Karpas-422 (cell line): ENCODE measurements around the gene ZNF546. TPM values are rescaled to one million over a fixed set of nuclear protein-coding genes. Genes with fewer than 3 reads are reported as not detected.
"Not testable (repeated sequence)": the region's sequence is repeated elsewhere in the genome, so short reads cannot be mapped to it uniquely, and the experiment has no call there.

Source experiments
- DNase-seq: peaks from one replicate; pipeline ENCODE4 v3.0.0-alpha.2; 2015
- H2AFZ ChIP-seq: fragments of 200-600 bp; sonication (generic); 2 replicates; pipeline ENCODE4 v1.6.1; 2014; ENCODE audit warnings: antibody characterized with exemption, low read length, mixed read lengths
- H3K27ac ChIP-seq: fragments of 200-600 bp; sonication (generic); 2 replicates; pipeline ENCODE4 v1.5.1; 2014; ENCODE audit warnings: mild to moderate bottlenecking, low read length, moderate library complexity
- H3K27me3 ChIP-seq: fragments of 200-600 bp; sonication (generic); 2 replicates; pipeline ENCODE4 v1.6.1; 2014; ENCODE audit warnings: low read length, mixed read lengths
- H3K36me3 ChIP-seq: fragments of 200-600 bp; sonication (generic); 2 replicates; pipeline ENCODE4 v1.6.1; 2014; ENCODE audit warnings: low read length, mixed read lengths; ENCODE audit not compliant: insufficient read depth
- H3K4me1 ChIP-seq: fragments of 200-600 bp; sonication (generic); 2 replicates; pipeline ENCODE4 v1.6.1; 2014; ENCODE audit warnings: mild to moderate bottlenecking, low read length, mixed read lengths
- H3K4me2 ChIP-seq: fragments of 200-600 bp; sonication (generic); 2 replicates; pipeline ENCODE4 v1.6.1; 2014; ENCODE audit warnings: low read length, low read depth, mild to moderate bottlenecking; ENCODE audit not compliant: poor library complexity, severe bottlenecking
- H3K4me3 ChIP-seq: fragments of 200-600 bp; sonication (generic); 2 replicates; pipeline ENCODE4 v1.5.1; 2014; ENCODE audit warnings: mild to moderate bottlenecking, antibody characterized with exemption, low read length, mixed read lengths
- H3K79me2 ChIP-seq: fragments of 200-600 bp; sonication (generic); 2 replicates; pipeline ENCODE4 v1.6.1; 2014; ENCODE audit warnings: mild to moderate bottlenecking, low read length, mixed read lengths
- H3K9ac ChIP-seq: fragments of 200-600 bp; sonication (generic); 2 replicates; pipeline ENCODE4 v1.6.0; 2014; ENCODE audit warnings: low read length
- H3K9me2 ChIP-seq: fragments of 200-600 bp; sonication (generic), shearing (Covaris generic); replicated peaks from 2 replicates; pipeline ENCODE4 v1.6.0; 2014; ENCODE audit warnings: mild to moderate bottlenecking, low read length, moderate library complexity; ENCODE audit not compliant: insufficient read depth
- H3K9me3 ChIP-seq: fragments of 300-700, 200-600 bp; sonication (generic); 2 replicates; pipeline ENCODE4 v1.6.1; 2014; ENCODE audit warnings: low read length, mixed read lengths
- H4K20me1 ChIP-seq: fragments of 200-600 bp; sonication (generic); 2 replicates; pipeline ENCODE4 v1.6.1; 2014; ENCODE audit warnings: mild to moderate bottlenecking, antibody characterized with exemption, low read length, low read depth; ENCODE audit not compliant: insufficient read depth
- total RNA-seq: library from RNA; depleted of rRNA; stranded (reverse); fragments of >200 nt; shearing (Covaris generic); gene quantifications from 2 replicates; pipeline ENCODE4 v1.2.3, GENCODE V29; 2014; ENCODE audit warnings: low replicate concordance

Gene ZNF546
- total RNA-seq, 1 experiment from 2014 or later: 10.4 TPM

DNA sequence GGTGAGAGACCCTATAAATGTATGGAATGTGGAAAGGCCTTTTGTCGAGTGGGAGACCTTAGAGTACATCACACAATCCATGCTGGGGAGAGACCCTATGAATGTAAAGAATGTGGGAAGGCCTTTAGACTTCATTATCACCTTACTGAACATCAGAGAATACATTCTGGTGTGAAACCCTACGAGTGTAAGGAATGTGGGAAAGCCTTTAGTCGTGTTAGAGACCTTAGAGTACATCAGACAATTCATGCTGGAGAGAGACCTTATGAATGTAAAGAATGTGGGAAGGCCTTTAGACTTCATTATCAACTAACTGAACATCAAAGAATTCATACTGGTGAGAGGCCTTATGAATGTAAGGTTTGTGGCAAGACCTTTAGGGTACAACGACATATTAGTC is 17.1 kb downstream of the ZNF546 start:
- Histone ChIP-seq H3K9me2 (no peaks in the 10 kb centered on the region), H2AFZ (no peak overlapping the region), H3K9me3 (peaks cover 60% of the 10 kb centered on the region)

DNA sequence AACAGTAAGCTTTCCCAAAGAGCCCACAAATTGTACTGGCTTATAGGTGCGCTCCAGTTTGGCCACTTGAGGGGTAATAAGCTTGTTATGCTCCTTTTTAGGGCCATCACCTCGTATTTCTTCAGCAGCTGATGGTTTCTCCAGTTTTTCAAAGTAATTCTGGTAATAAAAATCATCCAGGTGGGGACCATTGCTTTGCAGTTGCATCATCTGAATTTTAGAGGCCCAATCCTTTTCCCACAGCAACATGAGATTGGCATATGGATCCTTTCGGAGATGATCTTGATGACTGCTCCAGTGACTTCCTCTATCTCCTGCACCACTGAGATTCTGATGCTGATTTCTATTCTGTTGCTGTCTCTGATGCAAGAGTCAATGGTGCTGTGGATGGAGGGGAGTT is 27.1 kb downstream of the ZNF546 start:
- DNase-seq: no peak
- H2AFZ ChIP-seq: no peak overlapping the region
- peaks cover 61% of the 10 kb centered on the region for H3K9me3 ChIP-seq

More for the DNA sequence above, 17.1 kb downstream of the ZNF546 start:
- Histone ChIP-seq H3K36me3 (peaks cover 48% of the 10 kb centered on the region), H3K27me3 (no peaks in the 10 kb centered on the region), H3K27ac (no peak overlapping the region), H3K9ac (no peak overlapping the region), H3K4me1 (no peaks in the 10 kb centered on the region), H4K20me1 (no peaks in the 10 kb centered on the region), H3K4me3 (no peak overlapping the region), H3K79me2 (no peaks in the 10 kb centered on the region), H3K4me2 (no peak overlapping the region)
- DNase-seq: no peak

DNA sequence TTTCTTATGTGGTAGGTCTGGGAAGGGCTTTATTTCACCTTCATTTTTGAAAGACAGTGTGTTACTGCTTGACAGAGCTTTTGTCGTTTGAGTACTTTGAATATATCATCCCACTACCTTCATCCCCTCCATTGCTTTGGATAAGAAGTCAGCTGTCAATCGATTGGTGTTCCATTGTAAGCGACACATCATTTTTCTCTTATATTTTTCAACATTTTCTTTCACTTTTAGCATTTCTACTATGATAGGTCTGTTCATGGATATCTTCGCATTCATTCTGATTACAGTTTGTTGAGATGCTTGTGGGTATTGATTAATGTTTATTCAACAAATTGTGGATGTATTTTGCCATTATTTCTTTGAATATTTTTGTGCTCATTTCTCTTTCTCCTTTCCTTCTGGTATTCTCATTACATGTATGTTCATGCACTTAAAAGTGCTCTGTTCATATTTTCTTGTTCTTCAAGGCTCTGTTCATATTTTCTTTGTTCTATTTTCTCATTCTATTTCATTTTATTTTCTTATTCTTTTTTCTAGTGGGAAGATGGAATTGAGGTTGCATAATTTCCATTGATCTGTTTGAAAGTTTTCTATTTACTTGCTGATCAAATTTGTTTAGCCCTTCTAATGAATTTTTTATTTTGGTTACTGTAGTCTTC is 29.2 kb downstream of the ZNF546 start:
- DNase-seq: no peak
- no peaks in the 10 kb centered on the region for H3K4me1 ChIP-seq
- no peak overlapping the region for H3K4me2 ChIP-seq
- H3K9me2 ChIP-seq: no peaks in the 10 kb centered on the region
- no peaks in the 10 kb centered on the region for H3K36me3 ChIP-seq
- peaks cover 54% of the 10 kb centered on the region for H3K9me3 ChIP-seq
- no peak overlapping the region for H3K9ac ChIP-seq
- no peak overlapping the region for H3K4me3 ChIP-seq
- no peaks in the 10 kb centered on the region for H3K79me2 ChIP-seq
- H3K27ac ChIP-seq: no peak overlapping the region
- H3K27me3 ChIP-seq: no peaks in the 10 kb centered on the region
- no peak overlapping the region for H2AFZ ChIP-seq
- no peaks in the 10 kb centered on the region for H4K20me1 ChIP-seq

More for the DNA sequence above, 27.1 kb downstream of the ZNF546 start:
- Histone ChIP-seq H4K20me1 (no peaks in the 10 kb centered on the region), H3K36me3 (no peaks in the 10 kb centered on the region), H3K4me1 (no peaks in the 10 kb centered on the region), H3K4me2 (no peak overlapping the region), H3K4me3 (no peak overlapping the region), H3K27ac (no peak overlapping the region), H3K27me3 (no peaks in the 10 kb centered on the region), H3K79me2 (no peaks in the 10 kb centered on the region), H3K9me2 (no peaks in the 10 kb centered on the region), H3K9ac (no peak overlapping the region)

DNA sequence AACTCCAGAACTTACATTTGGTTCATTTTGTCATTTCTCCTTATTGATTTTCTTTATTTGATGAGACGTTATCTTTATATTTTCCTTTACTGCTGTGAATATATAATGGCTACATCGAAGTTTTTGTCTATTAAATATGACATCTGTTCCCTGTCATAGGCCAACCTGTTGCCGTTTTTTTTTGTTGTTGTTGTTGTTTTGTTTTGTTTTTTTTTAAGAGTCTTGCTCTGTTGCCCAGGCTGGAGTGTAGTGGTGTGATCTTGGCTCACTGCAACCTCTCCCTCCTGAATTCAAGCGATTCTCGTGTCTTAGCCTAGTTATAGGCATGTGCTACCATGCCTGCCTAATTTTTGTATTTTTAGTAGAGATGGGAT is 29.7 kb downstream of the ZNF546 start:
- Histone ChIP-seq H3K27ac (no peak overlapping the region), H3K9me3 (peaks cover 54% of the 10 kb centered on the region), H3K9me2 (no peaks in the 10 kb centered on the region), H3K27me3 (no peaks in the 10 kb centered on the region), H2AFZ (no peak overlapping the region), H3K36me3 (no peaks in the 10 kb centered on the region), H3K79me2 (no peaks in the 10 kb centered on the region), H4K20me1 (no peaks in the 10 kb centered on the region), H3K9ac (no peak overlapping the region), H3K4me2 (no peak overlapping the region), H3K4me3 (no peak overlapping the region), H3K4me1 (no peaks in the 10 kb centered on the region)
- no peak for DNase-seq

DNA sequence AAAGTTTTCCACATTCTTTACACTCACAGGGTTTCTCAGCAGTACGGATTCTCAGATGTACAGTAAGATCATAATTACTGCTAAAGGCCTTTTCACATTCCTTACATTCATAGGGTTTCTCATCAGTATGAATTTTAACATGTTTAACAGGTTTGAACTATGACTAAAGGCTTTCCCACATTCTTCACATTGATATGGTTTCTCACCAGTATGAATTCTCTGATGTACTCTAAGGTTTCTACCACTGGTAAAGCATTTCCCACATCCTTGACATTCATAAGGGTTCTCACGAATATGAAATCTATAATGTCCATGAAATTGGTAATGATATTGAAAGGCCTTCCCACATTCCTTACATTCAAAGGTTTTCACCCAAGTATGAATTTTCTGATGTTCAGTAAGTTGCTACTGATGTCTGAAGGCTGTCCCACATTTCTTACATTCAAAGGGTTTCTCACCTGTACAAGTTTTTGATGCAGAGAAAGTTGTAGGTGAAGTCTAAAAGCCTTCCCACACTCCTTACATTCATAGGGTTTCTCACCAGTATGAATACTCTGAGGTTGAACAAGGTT is 37.2 kb downstream of the ZNF546 start:
- Histone ChIP-seq H3K4me1 (no peaks in the 10 kb centered on the region), H3K4me2 (no peak overlapping the region), H3K9me3 (peaks cover 61% of the 10 kb centered on the region), H3K4me3 (no peak overlapping the region), H3K9me2 (no peaks in the 10 kb centered on the region), H3K9ac (no peak overlapping the region), H3K27ac (no peak overlapping the region), H3K79me2 (no peaks in the 10 kb centered on the region), H3K36me3 (peaks cover 23% of the 10 kb centered on the region), H3K27me3 (no peaks in the 10 kb centered on the region), H4K20me1 (no peaks in the 10 kb centered on the region), H2AFZ (no peak overlapping the region)
- no peak for DNase-seq

DNA sequence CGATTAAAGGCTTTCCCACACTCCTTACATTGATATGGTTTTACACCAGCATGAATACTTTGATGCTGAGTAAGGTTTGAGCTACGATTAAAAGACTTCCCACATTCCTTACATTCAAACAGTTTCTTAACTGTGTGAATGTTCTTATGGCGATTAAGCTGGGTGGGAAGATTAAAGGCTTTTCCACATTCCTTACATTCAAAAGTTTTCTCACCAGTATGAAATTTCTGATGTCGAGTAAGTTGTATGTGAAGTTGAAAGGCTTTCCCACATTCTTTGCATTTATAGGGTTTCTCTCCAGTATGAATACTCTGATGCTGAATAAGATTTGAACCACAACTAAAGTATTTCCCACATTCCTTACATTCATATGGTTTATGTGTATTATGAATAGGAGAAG is 39.1 kb downstream of the ZNF546 start:
- H3K4me3 ChIP-seq: no peak overlapping the region
- no peak for DNase-seq
- no peaks in the 10 kb centered on the region for H4K20me1 ChIP-seq

DNA sequence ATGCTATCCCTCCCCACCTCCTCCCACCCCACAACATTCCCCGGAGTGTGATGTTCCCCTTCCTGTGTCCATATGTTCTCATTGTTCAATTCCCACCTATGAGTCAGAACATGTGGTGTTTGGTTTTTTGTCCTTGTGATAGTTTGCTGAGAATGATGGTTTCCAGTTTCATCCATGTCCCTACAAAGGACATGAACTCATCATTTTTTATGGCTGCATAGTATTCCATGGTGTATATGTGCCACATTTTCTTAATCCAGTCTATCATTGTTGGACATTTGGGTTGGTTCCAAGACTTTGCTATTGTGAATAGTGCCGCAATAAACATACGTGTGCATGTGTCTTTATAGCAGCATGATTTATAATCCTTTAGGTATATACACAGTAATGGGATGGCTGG is 41.2 kb downstream of the ZNF546 start:
- not testable (repeated sequence) for DNase-seq, H2AFZ ChIP-seq, H3K79me2 ChIP-seq, H3K4me3 ChIP-seq, H3K4me2 ChIP-seq, H3K4me1 ChIP-seq, H3K9me2 ChIP-seq, H4K20me1 ChIP-seq, H3K27ac ChIP-seq, H3K27me3 ChIP-seq, H3K9ac ChIP-seq
- H3K9me3 ChIP-seq: peaks cover 36% of the 10 kb centered on the region
- peaks cover 20% of the 10 kb centered on the region for H3K36me3 ChIP-seq

More for the DNA sequence above, 39.1 kb downstream of the ZNF546 start:
- H3K36me3 ChIP-seq: peaks cover 23% of the 10 kb centered on the region
- H3K27me3 ChIP-seq: no peaks in the 10 kb centered on the region
- H3K79me2 ChIP-seq: no peaks in the 10 kb centered on the region
- H3K9me3 ChIP-seq: peaks cover 49% of the 10 kb centered on the region
- no peaks in the 10 kb centered on the region for H3K9me2 ChIP-seq
- no peak overlapping the region for H2AFZ ChIP-seq
- no peak overlapping the region for H3K4me2 ChIP-seq
- H3K27ac ChIP-seq: no peak overlapping the region
- H3K9ac ChIP-seq: no peak overlapping the region
- no peaks in the 10 kb centered on the region for H3K4me1 ChIP-seq

DNA sequence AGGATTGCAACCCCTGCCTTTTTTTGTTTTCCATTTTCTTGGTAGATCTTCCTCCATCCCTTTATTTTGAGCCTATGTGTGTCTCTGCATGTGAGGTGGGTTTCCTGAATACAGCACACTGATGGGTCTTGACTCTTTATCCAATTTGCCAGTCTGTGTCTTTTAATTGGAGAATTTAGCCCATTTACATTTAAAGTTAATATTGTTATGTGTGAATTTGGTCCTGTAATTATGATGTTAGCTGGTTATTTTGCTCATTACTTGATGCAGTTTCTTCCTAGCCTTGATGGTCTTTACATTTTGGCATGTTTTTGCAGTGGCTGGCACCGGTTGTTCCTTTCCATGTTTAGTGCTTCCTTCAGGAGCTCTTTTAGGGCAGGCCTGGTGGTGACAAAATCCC is 44.9 kb downstream of the ZNF546 start:
- H3K4me3 ChIP-seq, H3K9ac ChIP-seq, H3K79me2 ChIP-seq, H3K27ac ChIP-seq, H3K9me2 ChIP-seq, H2AFZ ChIP-seq, H3K4me1 ChIP-seq, H4K20me1 ChIP-seq, H3K27me3 ChIP-seq, H3K4me2 ChIP-seq, DNase-seq: not testable (repeated sequence)
- Histone ChIP-seq H3K36me3 (peaks cover 35% of the 10 kb centered on the region), H3K9me3 (peaks cover 15% of the 10 kb centered on the region)
